ENCODE measurements around the gene AGPS.

AGPS gene

DNA sequence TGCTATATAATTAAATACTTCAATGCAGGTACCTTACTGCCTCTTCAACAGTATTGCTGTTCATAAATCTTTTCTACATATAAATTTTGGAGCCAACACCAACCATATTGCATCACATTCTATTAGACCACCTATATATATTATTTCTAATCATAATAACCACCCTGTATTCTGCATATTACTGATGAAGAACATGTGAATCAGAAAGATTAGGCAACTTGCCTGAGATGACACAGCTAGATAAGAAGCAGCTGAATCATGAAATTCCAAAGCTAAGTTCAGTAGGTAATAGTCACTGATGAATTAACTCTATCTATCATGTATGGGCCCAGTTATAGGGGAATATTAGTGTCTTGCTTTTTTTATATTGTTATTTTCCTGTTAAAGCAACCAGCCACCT is 161.8 kb downstream of the AGPS start:
- TF ChIP-seq CTCF (IDR thresholded peaks at IDR 0.05; ENCODE audit: low read length, missing control alignments) = no peak
- DNase-seq (ENCODE audit: low read depth) = no peak
- no peak overlapping the region for H3K4me3 ChIP-seq (replicated peaks; ENCODE audit: low read depth, low read length)

DNA sequence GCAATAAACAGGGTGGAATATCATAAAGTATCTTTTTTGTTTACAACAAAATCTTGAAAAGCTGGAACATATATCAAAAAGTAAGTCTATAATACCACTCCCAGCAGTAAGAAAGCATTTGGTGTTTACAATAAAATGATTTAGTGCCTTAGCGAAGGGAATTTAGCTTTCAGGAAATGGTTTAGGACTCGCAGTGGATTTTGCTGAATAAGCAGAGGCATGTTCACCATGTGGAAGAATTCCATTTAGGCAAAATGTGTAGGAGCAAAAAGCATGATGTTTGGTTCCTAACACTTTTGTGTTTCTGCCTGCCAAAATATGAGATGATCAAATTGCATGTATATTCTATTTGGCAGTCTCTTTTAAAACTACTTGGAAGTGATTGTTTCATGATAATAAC is 163.6 kb downstream of the AGPS start:
- no peak overlapping the region for H3K4me3 ChIP-seq (replicated peaks; ENCODE audit: low read depth, low read length)
- DNase-seq (ENCODE audit: low read depth) = no peak
- TF ChIP-seq CTCF (IDR thresholded peaks at IDR 0.05; ENCODE audit: low read length, missing control alignments) = no peak

DNA sequence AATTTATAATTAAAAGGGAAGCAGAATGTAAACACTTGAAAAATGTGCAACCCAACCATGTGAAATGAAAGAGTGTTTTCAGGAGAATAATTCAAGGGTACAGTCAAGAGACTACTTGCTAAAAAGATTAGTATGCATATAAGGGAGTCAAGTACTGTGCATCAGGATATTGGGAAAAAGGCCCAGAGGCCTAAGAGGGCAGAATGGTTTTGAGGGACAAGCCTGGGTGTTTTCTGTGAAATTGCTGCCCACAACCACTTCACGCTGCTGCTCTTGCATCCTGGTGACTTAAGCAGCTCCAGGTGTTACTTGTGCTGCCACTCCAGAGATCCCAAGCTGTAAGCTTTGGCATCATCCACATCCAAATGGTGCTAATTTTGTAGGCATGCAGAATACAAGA is 165.2 kb downstream of the AGPS start:
- H3K4me3 ChIP-seq (replicated peaks; ENCODE audit: low read depth, low read length) = no peak overlapping the region
- no peak for DNase-seq (ENCODE audit: low read depth)
- TF ChIP-seq CTCF (IDR thresholded peaks at IDR 0.05; ENCODE audit: low read length, missing control alignments) = no peak

DNA sequence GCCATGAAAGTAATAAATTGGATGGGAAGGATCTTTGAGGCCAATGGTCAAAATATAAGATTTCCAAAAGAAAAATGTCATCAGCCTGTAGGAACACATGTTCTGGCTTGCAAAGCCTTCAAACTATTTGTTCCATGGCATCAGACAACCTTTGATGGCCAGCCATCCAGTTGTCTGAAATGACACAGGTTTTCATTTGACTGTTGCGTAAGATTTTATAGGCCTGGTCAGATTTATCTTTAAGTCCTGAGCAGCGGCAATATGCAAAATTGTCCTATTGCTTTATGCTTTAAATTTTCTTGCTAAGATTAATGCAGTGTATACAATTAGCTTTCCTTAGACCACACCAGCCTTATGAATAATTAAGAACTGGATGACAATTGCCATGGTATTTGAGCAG is 167.1 kb downstream of the AGPS start:
- TF ChIP-seq CTCF (IDR thresholded peaks at IDR 0.05; ENCODE audit: low read length, missing control alignments) = no peak

GRCh38 chr2:177568390-177568789 is 175.8 kb downstream of the AGPS start:
- no peak for TF ChIP-seq CTCF (IDR thresholded peaks at IDR 0.05; ENCODE audit: low read length, missing control alignments)
- no peak overlapping the region for H3K4me3 ChIP-seq (replicated peaks; ENCODE audit: low read depth, low read length)
- no peak for DNase-seq (ENCODE audit: low read depth)

More for the DNA sequence above, 167.1 kb downstream of the AGPS start:
- no peak overlapping the region for H3K4me3 ChIP-seq (replicated peaks; ENCODE audit: low read depth, low read length)
- DNase-seq (ENCODE audit: low read depth) = no peak

GRCh38 chr2:177568893-177569292 is 176.3 kb downstream of the AGPS start:
- H3K4me3 ChIP-seq (replicated peaks; ENCODE audit: low read depth, low read length) = no peak overlapping the region
- TF ChIP-seq CTCF (IDR thresholded peaks at IDR 0.05; ENCODE audit: low read length, missing control alignments) = no peak
- DNase-seq (ENCODE audit: low read depth) = no peak

- TF ChIP-seq CTCF (IDR thresholded peaks at IDR 0.05; ENCODE audit: low read length, missing control alignments) = no peak
- H3K4me3 ChIP-seq (replicated peaks; ENCODE audit: low read depth, low read length) = no peak overlapping the region
- DNase-seq (ENCODE audit: low read depth) = no peak
These were observed 179.7 kb downstream of the AGPS start for GRCh38 chr2:177572236-177572671.

Data from fibroblast of pulmonary artery (primary cell).